ENCODE results near the gene RPS10. TPM values are rescaled to one million over a fixed set of nuclear protein-coding genes. Genes with fewer than 3 reads are reported as not detected.

RPS10 gene
- total RNA-seq, 1 experiment from 2014 or later: 1,650 TPM

GRCh38 chr6:34468378-34468892 is 42.6 kb upstream of the RPS10 start:
- Histone ChIP-seq H3K4me1 (peaks cover 9% of the 10 kb centered on the region), H3K27me3 (replicated peaks; ENCODE audit: control insufficient read depth, insufficient read depth, low read length) (no peaks in the 10 kb centered on the region), H3K36me3 (ENCODE audit: control insufficient read depth, insufficient read depth, low read length) (no peaks in the 10 kb centered on the region), H3K9me3 (no peaks in the 10 kb centered on the region), H3K4me3 (ENCODE audit: low read depth, low read length) (no peak overlapping the region)
- DNase-seq: no peak
- H3K27me3 Mint-ChIP-seq (ENCODE audit: insufficient read depth, unreplicated experiment): no peaks in the 10 kb centered on the region
- no TSS peak for BruUV-seq (replicated peaks)
- TF ChIP-seq CTCF (IDR thresholded peaks at IDR 0.05; ENCODE audit: insufficient read depth in 1 of 2, low read depth in 1 of 2, low read length in 1 of 2, severe bottlenecking in 1 of 2, unreplicated experiment in 1 of 2): no peak
- H3K9me3 Mint-ChIP-seq (ENCODE audit: unreplicated experiment): no peaks in the 10 kb centered on the region
- H3K4me1 Mint-ChIP-seq (ENCODE audit: low read depth, unreplicated experiment): no peaks in the 10 kb centered on the region
- H3K4me3 Mint-ChIP-seq (ENCODE audit: unreplicated experiment): no peak overlapping the region
- ChIA-PET CTCF (interaction anchor here (0.6 kb wide), 1 partner anchor 160 kb away, joined by 7 read pairs; no protein-coding TSS in a partner anchor), POLR2A (no interaction called here)
- H3K36me3 Mint-ChIP-seq (ENCODE audit: insufficient read depth, unreplicated experiment): no peaks in the 10 kb centered on the region
- H3K27ac Mint-ChIP-seq (ENCODE audit: unreplicated experiment): no peak overlapping the region
- intact Hi-C loops (cut with micrococcal nuclease; ENCODE audit: unreplicated experiment): loop anchor here (10.0 kb wide), 1 partner anchor 56 kb away; no protein-coding TSS in a partner anchor

GRCh38 chr6:34466242-34467185 is 40.6 kb upstream of the RPS10 start:
- Histone ChIP-seq H3K27me3 (replicated peaks; ENCODE audit: control insufficient read depth, insufficient read depth, low read length) (no peaks in the 10 kb centered on the region), H3K36me3 (ENCODE audit: control insufficient read depth, insufficient read depth, low read length) (no peaks in the 10 kb centered on the region), H3K4me3 (ENCODE audit: low read depth, low read length) (peak overlapping the region; percentile 57), H3K9me3 (no peaks in the 10 kb centered on the region), H3K4me1 (peaks cover 9% of the 10 kb centered on the region)
- ChIA-PET POLR2A (interaction anchor here (0.7 kb wide), 1 partner anchor 230 kb away, joined by 6 read pairs; the partner anchor contains the start of gene HMGA1), CTCF (no interaction called here)
- Mint-ChIP-seq H3K27ac (ENCODE audit: unreplicated experiment) (peak overlapping the region; percentile 26), H3K36me3 (ENCODE audit: insufficient read depth, unreplicated experiment) (no peaks in the 10 kb centered on the region), H3K4me3 (ENCODE audit: unreplicated experiment) (peak overlapping the region; percentile 79), H3K9me3 (ENCODE audit: unreplicated experiment) (no peaks in the 10 kb centered on the region), H3K27me3 (ENCODE audit: insufficient read depth, unreplicated experiment) (no peaks in the 10 kb centered on the region), H3K4me1 (ENCODE audit: low read depth, unreplicated experiment) (peaks cover 12% of the 10 kb centered on the region)
- intact Hi-C loops (cut with micrococcal nuclease; ENCODE audit: unreplicated experiment): loop anchor here (10.0 kb wide), 1 partner anchor 58 kb away; no protein-coding TSS in a partner anchor
- BruUV-seq (replicated peaks): no TSS peak
- no peak for TF ChIP-seq CTCF (IDR thresholded peaks at IDR 0.05; ENCODE audit: insufficient read depth in 1 of 2, low read depth in 1 of 2, low read length in 1 of 2, severe bottlenecking in 1 of 2, unreplicated experiment in 1 of 2)
- DNase-seq: no peak

GRCh38 chr6:34465531-34466241 is 39.8 kb upstream of the RPS10 start, which contains the start of gene PACSIN1:
Gene PACSIN1, plus strand, starts transcription at chr6:34466076. Its CDS starts 60,230 bp downstream, at chr6:34526306.
- intact Hi-C loops (cut with micrococcal nuclease; ENCODE audit: unreplicated experiment): loop anchor here (10.0 kb wide), 1 partner anchor 59 kb away; no protein-coding TSS in a partner anchor
- peak within 1 kb of the TSS; percentile 79 for H3K4me3 Mint-ChIP-seq (ENCODE audit: unreplicated experiment)
- peaks cover 12% of the 10 kb centered on the region for H3K4me1 Mint-ChIP-seq (ENCODE audit: low read depth, unreplicated experiment)
- H3K27me3 Mint-ChIP-seq (ENCODE audit: insufficient read depth, unreplicated experiment): no peaks in the 10 kb centered on the region
- BruUV-seq (replicated peaks): no TSS peak
- Histone ChIP-seq H3K4me1 (peaks cover 9% of the 10 kb centered on the region), H3K27me3 (replicated peaks; ENCODE audit: control insufficient read depth, insufficient read depth, low read length) (no peaks in the 10 kb centered on the region), H3K4me3 (ENCODE audit: low read depth, low read length) (peak within 1 kb of the TSS; percentile 57), H3K36me3 (ENCODE audit: control insufficient read depth, insufficient read depth, low read length) (no peaks in the 10 kb centered on the region), H3K9me3 (no peaks in the 10 kb centered on the region)
- DNase-seq: peak; percentile 63 to 66
- ChIA-PET POLR2A (interaction anchor here (0.7 kb wide), 1 partner anchor 229 kb away, joined by 6 read pairs; the partner anchor contains the start of gene HMGA1), CTCF (no interaction called here)
- TF ChIP-seq CTCF (IDR thresholded peaks at IDR 0.05; ENCODE audit: insufficient read depth in 1 of 2, low read depth in 1 of 2, low read length in 1 of 2, severe bottlenecking in 1 of 2, unreplicated experiment in 1 of 2): no peak
- no peaks in the 10 kb centered on the region for H3K36me3 Mint-ChIP-seq (ENCODE audit: insufficient read depth, unreplicated experiment)
- H3K9me3 Mint-ChIP-seq (ENCODE audit: unreplicated experiment): no peaks in the 10 kb centered on the region
- H3K27ac Mint-ChIP-seq (ENCODE audit: unreplicated experiment): peak within 1 kb of the TSS; percentile 26
